ENCODE results near the gene BPIFA1. TPM values are rescaled to one million over a fixed set of nuclear protein-coding genes. Genes with fewer than 3 reads are reported as not detected.

BPIFA1 gene
- not detected for total RNA-seq
- 0 reads per million in 2 donors for total RNA-seq

DNA sequence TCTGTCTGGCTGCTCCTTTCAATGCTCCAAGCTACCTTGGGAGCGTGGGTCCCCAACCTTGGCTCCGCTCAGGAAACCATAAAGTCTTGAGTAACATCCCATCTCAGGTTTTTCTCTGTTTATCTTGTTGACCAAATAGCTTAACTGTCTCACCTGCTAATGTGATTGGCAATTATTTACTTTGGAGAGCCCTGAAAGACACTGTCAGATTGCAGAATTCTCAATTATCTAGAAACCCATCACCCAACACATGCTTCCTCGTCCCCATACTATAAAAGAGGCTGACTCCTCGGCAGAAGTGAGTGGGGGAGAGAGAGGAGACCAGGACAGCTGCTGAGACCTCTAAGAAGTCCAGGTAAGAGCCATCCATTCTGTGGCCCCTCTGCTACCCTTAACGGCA lies at the start of gene BPIFA1:
TSS of gene BPIFA1 (plus strand) at position 301 of the 400 bp plus-strand sequence. CDS start 1,716 bp downstream, outside the sequence.
- Mint-ChIP-seq H3K27ac (no peak within 1 kb of the TSS), H3K36me3 (ENCODE audit: low read depth) (no peaks in the 10 kb centered on the region), H3K27me3 (peaks cover 44% of the 10 kb centered on the region), H3K4me1 (peaks cover 3% of the 10 kb centered on the region), H3K4me3 (no peak within 1 kb of the TSS)
- DNase-seq = no peak
- H3K9me3 ChIP-seq (ENCODE audit: control insufficient read depth, low read length, poor library complexity, severe bottlenecking) = no peaks in the 10 kb centered on the region
- ATAC-seq = no peak

DNA sequence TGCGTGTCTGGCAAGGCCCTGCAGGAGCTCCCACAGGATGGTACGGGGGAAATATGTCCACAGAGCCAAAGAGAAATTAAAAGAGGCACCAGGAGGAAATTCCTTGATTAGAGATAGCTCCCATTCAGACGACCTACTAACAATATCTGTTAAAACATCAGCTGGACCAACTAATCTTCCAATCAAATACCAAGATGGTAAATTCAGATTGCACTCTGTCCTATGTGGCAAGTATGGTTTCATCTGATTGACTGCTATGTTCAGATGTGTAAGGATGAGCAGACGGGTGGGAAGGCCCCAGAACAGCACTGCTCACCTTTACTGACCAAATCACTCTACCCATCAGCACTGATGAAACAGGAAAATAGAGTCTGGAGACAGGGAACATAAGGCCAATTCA lies 48.3 kb upstream of the BPIFA1 start:
- Mint-ChIP-seq H3K36me3 (ENCODE audit: low read depth) (no peaks in the 10 kb centered on the region), H3K4me1 (no peaks in the 10 kb centered on the region), H3K27ac (no peak overlapping the region), H3K4me3 (no peak overlapping the region), H3K27me3 (peaks cover 23% of the 10 kb centered on the region)
- H3K9me3 ChIP-seq (ENCODE audit: control insufficient read depth, low read length, poor library complexity, severe bottlenecking) = no peaks in the 10 kb centered on the region
- no peak for DNase-seq
- no peak for ATAC-seq

GRCh38 chr20:33188421-33188820 lies 47.4 kb upstream of the BPIFA1 start:
- Mint-ChIP-seq H3K27ac (no peak overlapping the region), H3K36me3 (ENCODE audit: low read depth) (no peaks in the 10 kb centered on the region), H3K27me3 (peaks cover 22% of the 10 kb centered on the region), H3K4me3 (no peak overlapping the region), H3K4me1 (no peaks in the 10 kb centered on the region)
- DNase-seq = no peak
- no peak for ATAC-seq
- no peaks in the 10 kb centered on the region for H3K9me3 ChIP-seq (ENCODE audit: control insufficient read depth, low read length, poor library complexity, severe bottlenecking)

GRCh38 chr20:33191484-33191883 lies 44.3 kb upstream of the BPIFA1 start:
- DNase-seq = no peak
- H3K4me1 Mint-ChIP-seq = no peaks in the 10 kb centered on the region
- no peaks in the 10 kb centered on the region for H3K9me3 ChIP-seq (ENCODE audit: control insufficient read depth, low read length, poor library complexity, severe bottlenecking)
- no peak overlapping the region for H3K27ac Mint-ChIP-seq
- no peaks in the 10 kb centered on the region for H3K36me3 Mint-ChIP-seq (ENCODE audit: low read depth)
- peaks cover 38% of the 10 kb centered on the region for H3K27me3 Mint-ChIP-seq
- no peak overlapping the region for H3K4me3 Mint-ChIP-seq
- ATAC-seq = no peak

GRCh38 chr20:33191955-33192354 lies 43.8 kb upstream of the BPIFA1 start:
- DNase-seq (no peak), ATAC-seq (no peak)
- H3K4me3 Mint-ChIP-seq = no peak overlapping the region
- no peaks in the 10 kb centered on the region for H3K4me1 Mint-ChIP-seq
- no peaks in the 10 kb centered on the region for H3K36me3 Mint-ChIP-seq (ENCODE audit: low read depth)
- peaks cover 40% of the 10 kb centered on the region for H3K27me3 Mint-ChIP-seq
- no peaks in the 10 kb centered on the region for H3K9me3 ChIP-seq (ENCODE audit: control insufficient read depth, low read length, poor library complexity, severe bottlenecking)
- H3K27ac Mint-ChIP-seq = no peak overlapping the region

- Mint-ChIP-seq H3K27me3 (peaks cover 40% of the 10 kb centered on the region), H3K27ac (no peak overlapping the region), H3K4me3 (no peak overlapping the region), H3K36me3 (ENCODE audit: low read depth) (no peaks in the 10 kb centered on the region), H3K4me1 (no peaks in the 10 kb centered on the region)
- DNase-seq (no peak), ATAC-seq (no peak)
- H3K9me3 ChIP-seq (ENCODE audit: control insufficient read depth, low read length, poor library complexity, severe bottlenecking) = no peaks in the 10 kb centered on the region
Measured at GRCh38 chr20:33192912-33193501, 42.8 kb upstream of the BPIFA1 start.

DNA sequence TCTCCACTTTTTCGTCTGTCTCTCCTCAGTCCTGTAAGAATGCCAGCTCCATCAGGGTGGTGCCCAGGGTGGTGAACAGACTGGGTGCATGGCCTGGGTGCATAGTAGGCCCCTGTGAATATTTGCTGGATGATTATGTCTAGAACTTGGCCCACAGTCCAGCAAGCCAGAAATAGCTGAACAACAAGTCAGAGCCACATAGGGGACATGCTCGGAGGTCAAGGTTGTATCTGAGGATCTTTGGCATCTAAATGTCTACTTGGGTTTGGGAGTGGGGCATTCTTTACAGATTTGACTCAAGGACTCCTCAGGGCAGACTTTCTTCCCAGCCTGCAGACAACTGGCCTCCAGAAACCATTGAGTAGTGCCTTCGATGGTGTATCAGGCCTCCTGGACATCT lies 36.8 kb upstream of the BPIFA1 start:
- Mint-ChIP-seq H3K36me3 (ENCODE audit: low read depth) (no peaks in the 10 kb centered on the region), H3K4me1 (no peaks in the 10 kb centered on the region), H3K27me3 (peaks cover 53% of the 10 kb centered on the region), H3K27ac (no peak overlapping the region), H3K4me3 (no peak overlapping the region)
- DNase-seq (no peak), ATAC-seq (no peak)
- no peaks in the 10 kb centered on the region for H3K9me3 ChIP-seq (ENCODE audit: control insufficient read depth, low read length, poor library complexity, severe bottlenecking)

DNA sequence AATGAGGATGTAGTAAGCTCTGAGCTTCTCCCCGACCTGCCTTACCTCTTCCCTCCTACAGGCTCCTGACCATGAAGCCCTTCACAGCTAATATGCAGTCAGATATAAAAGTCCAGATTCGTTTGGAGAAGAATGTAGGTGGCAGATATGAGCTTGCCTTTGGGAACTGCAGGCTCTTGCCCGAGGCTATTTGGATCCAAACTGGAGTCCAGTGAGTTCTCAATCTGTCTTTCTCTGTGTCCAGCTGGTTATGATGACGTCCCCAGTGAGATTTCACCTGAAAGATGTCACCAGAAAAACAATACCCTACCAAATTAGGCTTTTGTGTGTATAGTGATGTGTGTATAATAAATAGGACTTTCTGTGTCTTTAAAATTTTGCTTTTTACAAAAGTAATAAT lies 33.3 kb upstream of the BPIFA1 start:
- Mint-ChIP-seq H3K27ac (no peak overlapping the region), H3K36me3 (ENCODE audit: low read depth) (no peaks in the 10 kb centered on the region), H3K4me1 (no peaks in the 10 kb centered on the region), H3K4me3 (no peak overlapping the region), H3K27me3 (peaks cover 57% of the 10 kb centered on the region)
- no peak for DNase-seq
- ATAC-seq = no peak
- no peaks in the 10 kb centered on the region for H3K9me3 ChIP-seq (ENCODE audit: control insufficient read depth, low read length, poor library complexity, severe bottlenecking)

- Mint-ChIP-seq H3K4me3 (no peak overlapping the region), H3K27ac (no peak overlapping the region), H3K27me3 (peaks cover 60% of the 10 kb centered on the region), H3K4me1 (no peaks in the 10 kb centered on the region), H3K36me3 (ENCODE audit: low read depth) (no peaks in the 10 kb centered on the region)
- no peak for ATAC-seq
- DNase-seq = no peak
- no peaks in the 10 kb centered on the region for H3K9me3 ChIP-seq (ENCODE audit: control insufficient read depth, low read length, poor library complexity, severe bottlenecking)
Measured at GRCh38 chr20:33203444-33203843, 32.4 kb upstream of the BPIFA1 start.

- DNase-seq = peak in 2 of 3 donors; percentile 14 to 25
- H3K4me1 Mint-ChIP-seq = peaks cover 2% of the 10 kb centered on the region
- peaks cover 50% of the 10 kb centered on the region for H3K27me3 Mint-ChIP-seq
- no peak for ATAC-seq
- H3K27ac Mint-ChIP-seq = no peak overlapping the region
- H3K9me3 ChIP-seq (ENCODE audit: control insufficient read depth, low read length, poor library complexity, severe bottlenecking) = no peaks in the 10 kb centered on the region
- peaks cover 3% of the 10 kb centered on the region for H3K36me3 Mint-ChIP-seq (ENCODE audit: low read depth)
- H3K4me3 Mint-ChIP-seq = no peak overlapping the region
Measured at GRCh38 chr20:33209789-33210188, 26.0 kb upstream of the BPIFA1 start.

- ATAC-seq (no peak), DNase-seq (no peak)
- Mint-ChIP-seq H3K27ac (no peak overlapping the region), H3K4me3 (no peak overlapping the region), H3K4me1 (peaks cover 2% of the 10 kb centered on the region), H3K36me3 (ENCODE audit: low read depth) (peaks cover 3% of the 10 kb centered on the region), H3K27me3 (peaks cover 51% of the 10 kb centered on the region)
- H3K9me3 ChIP-seq (ENCODE audit: control insufficient read depth, low read length, poor library complexity, severe bottlenecking) = no peaks in the 10 kb centered on the region
Measured at GRCh38 chr20:33210371-33210770, 25.4 kb upstream of the BPIFA1 start.

- Mint-ChIP-seq H3K4me3 (no peak overlapping the region), H3K27ac (no peak overlapping the region), H3K4me1 (peaks cover 2% of the 10 kb centered on the region), H3K36me3 (ENCODE audit: low read depth) (peaks cover 3% of the 10 kb centered on the region), H3K27me3 (peaks cover 61% of the 10 kb centered on the region)
- DNase-seq = no peak
- no peak for ATAC-seq
- no peaks in the 10 kb centered on the region for H3K9me3 ChIP-seq (ENCODE audit: control insufficient read depth, low read length, poor library complexity, severe bottlenecking)
Measured at GRCh38 chr20:33211817-33212424, 23.9 kb upstream of the BPIFA1 start.

- H3K4me1 Mint-ChIP-seq = no peaks in the 10 kb centered on the region
- peaks cover 3% of the 10 kb centered on the region for H3K36me3 Mint-ChIP-seq (ENCODE audit: low read depth)
- H3K27ac Mint-ChIP-seq = no peak within 1 kb of the TSS
- DNase-seq (no peak), ATAC-seq (no peak)
- H3K27me3 Mint-ChIP-seq = peaks cover 58% of the 10 kb centered on the region
- no peaks in the 10 kb centered on the region for H3K9me3 ChIP-seq (ENCODE audit: control insufficient read depth, low read length, poor library complexity, severe bottlenecking)
- H3K4me3 Mint-ChIP-seq = no peak within 1 kb of the TSS
Measured at GRCh38 chr20:33217052-33217451, 18.7 kb upstream of the BPIFA1 start, which contains the start of gene BPIFA3. Gene BPIFA3, plus strand, starts transcription at chr20:33217352. Its CDS starts 185 bp downstream, at chr20:33217537.

DNA sequence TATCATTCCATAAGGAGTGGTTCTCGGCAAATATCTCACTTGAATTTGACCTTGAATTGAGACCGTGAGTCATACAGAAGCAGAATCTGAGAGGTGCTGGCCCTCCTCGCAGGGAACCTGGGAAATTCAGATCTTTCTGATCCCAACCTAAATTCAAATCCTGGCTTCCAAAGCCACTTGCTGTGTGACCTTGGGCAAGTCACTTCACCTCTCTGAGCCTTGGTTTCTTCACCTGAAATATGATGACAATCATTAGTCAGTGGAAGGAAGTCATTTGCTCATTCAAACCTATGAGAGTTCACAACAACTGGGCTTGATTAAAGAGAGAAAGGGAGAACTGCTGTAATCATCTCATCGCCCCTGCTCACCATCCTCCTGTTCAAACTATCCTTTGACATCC lies 11.4 kb upstream of the BPIFA1 start:
- ATAC-seq (no peak), DNase-seq (no peak)
- Mint-ChIP-seq H3K4me3 (no peak overlapping the region), H3K27me3 (peaks cover 47% of the 10 kb centered on the region), H3K4me1 (no peaks in the 10 kb centered on the region), H3K27ac (no peak overlapping the region), H3K36me3 (ENCODE audit: low read depth) (peaks cover 3% of the 10 kb centered on the region)
- no peaks in the 10 kb centered on the region for H3K9me3 ChIP-seq (ENCODE audit: control insufficient read depth, low read length, poor library complexity, severe bottlenecking)

Data from T-helper 17 cell (primary cell).